ENCODE data around the gene DRC1. TPM values are rescaled to one million over a fixed set of nuclear protein-coding genes. Genes with fewer than 3 reads are reported as not detected.

DRC1 gene
- total RNA-seq, 2 donors from 2014 or later, result not detected

DNA sequence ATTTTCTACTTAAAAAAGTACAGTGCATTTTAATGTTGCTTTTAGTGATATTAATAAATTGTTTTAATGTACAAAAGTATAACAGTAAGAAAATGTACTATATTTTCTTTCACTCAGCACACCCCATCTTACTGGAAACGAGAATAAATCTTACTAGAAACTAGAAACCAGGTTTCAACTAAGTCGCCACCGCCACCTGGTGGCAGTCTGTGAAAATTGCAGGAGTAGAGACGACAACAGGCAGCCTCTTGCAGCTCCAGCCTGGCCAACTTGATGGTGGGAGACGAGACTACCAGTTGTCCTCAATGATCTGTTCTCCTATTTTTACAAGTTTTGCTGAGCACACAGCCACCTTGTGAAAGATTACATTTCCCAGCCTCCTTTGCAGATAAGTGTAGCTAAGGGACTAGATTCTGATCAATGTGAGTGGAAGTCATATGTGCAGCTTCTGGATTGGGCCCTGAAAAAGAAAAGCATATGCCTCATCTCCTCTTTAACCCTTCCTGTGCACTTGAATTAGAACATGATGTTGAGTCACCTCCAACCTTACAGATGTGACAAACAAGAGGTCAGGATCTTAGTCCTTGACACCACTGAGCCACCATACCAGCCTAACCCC, 67.5 kb downstream of the DRC1 start:
- peak; percentile 80 for TF ChIP-seq CTCF (IDR thresholded peaks at IDR 0.05)
- peak; percentile 76 for DNase-seq
- intact Hi-C loops (cut with DNase I), result no loop called here
- Histone ChIP-seq H3K4me3 (no peak overlapping the region), H3K9ac (ENCODE audit: low read depth in 2 of 2, low read length in 2 of 2) (no peak overlapping the region), H3K36me3 (no peaks in the 10 kb centered on the region), H3K27me3 (no peaks in the 10 kb centered on the region), H3K27ac (no peak overlapping the region), H3K4me1 (no peaks in the 10 kb centered on the region), H3K9me3 (no peaks in the 10 kb centered on the region)

DNA sequence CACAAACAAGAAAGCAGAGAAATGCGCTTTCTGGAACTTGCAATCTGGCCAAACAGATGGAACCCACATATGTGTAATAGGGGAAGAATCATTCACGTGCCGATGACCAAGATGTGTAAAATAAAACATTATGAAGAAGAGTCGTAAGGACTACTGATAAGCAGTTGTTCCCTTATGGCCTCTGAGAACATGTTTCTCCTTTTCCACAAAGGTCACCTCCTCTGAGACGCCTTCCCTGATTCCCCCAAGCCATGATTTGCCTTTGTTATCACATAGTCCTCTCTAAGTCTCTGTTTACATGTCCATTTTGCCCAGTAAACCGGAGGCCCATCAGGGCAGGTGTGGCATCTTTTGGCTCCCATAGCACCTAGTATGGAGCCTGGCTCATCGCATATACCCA, 68.2 kb downstream of the DRC1 start:
- TF ChIP-seq CTCF (IDR thresholded peaks at IDR 0.05), result no peak
- intact Hi-C loops (cut with DNase I), result no loop called here
- H3K36me3 ChIP-seq, result no peaks in the 10 kb centered on the region
- H3K9me3 ChIP-seq, result no peaks in the 10 kb centered on the region
- no peaks in the 10 kb centered on the region for H3K27me3 ChIP-seq
- no peak overlapping the region for H3K27ac ChIP-seq
- H3K4me1 ChIP-seq, result no peaks in the 10 kb centered on the region
- no peak overlapping the region for H3K4me3 ChIP-seq
- no peak overlapping the region for H3K9ac ChIP-seq (ENCODE audit: low read depth in 2 of 2, low read length in 2 of 2)
- no peak for DNase-seq

DNA sequence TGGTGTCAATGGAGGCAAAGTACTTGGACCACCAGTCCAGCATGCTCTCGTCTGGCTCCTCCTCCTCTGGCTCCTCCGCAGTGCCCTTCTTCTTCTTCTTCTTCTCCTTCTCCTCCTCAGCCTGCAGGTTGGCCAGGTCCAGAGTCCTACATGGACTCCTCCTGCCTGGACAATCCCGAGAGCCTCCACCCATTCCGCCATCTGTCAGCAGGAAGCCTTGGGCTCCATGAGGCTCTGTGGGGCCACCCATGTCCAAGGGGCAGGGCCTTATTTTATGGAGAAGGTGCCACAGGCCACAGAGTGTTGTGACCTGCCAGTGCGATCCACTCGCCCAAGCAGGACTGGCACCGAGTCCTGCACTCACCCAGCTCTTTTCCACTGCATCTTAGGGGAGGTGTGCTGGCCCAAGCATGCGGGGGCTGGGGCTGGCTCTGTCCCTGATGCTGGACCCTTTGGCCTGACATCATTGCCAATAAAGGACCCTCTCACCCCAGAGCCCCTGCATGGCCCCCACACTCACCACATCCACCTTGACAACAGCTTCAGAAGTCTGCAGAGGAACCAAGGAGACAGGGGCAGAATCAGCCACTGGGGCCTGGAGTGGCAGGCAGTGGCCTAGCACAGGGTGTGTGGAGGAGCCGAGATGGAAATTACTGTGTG, 69.0 kb downstream of the DRC1 start:
- Histone ChIP-seq H3K9me3 (no peaks in the 10 kb centered on the region), H3K4me3 (no peak overlapping the region), H3K4me1 (no peaks in the 10 kb centered on the region), H3K9ac (ENCODE audit: low read depth in 2 of 2, low read length in 2 of 2) (no peak overlapping the region), H3K27me3 (no peaks in the 10 kb centered on the region), H3K36me3 (no peaks in the 10 kb centered on the region), H3K27ac (no peak overlapping the region)
- no peak for TF ChIP-seq CTCF (IDR thresholded peaks at IDR 0.05)
- intact Hi-C loops (cut with DNase I), result no loop called here
- no peak for DNase-seq

DNA sequence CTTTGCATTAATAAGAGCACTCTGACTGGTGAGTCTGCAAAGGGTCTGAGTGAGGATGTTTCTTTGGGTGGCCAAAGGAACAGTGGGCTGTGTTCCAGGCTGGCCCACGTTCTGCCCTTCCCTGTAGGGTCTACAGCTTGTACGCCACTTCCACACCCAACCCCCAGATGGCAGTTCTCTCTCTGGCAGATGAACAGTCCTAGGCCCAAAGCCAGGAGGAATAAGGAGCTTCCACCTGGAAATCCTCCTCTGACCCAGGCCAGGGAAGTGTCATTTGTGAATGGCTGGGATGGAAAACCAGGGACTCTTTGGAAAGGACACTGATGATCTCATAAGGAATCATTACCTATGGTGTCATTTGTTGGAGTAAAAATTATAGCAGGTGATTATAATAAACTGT, 69.6 kb downstream of the DRC1 start:
- intact Hi-C loops (cut with DNase I), result no loop called here
- no peak for TF ChIP-seq CTCF (IDR thresholded peaks at IDR 0.05)
- no peaks in the 10 kb centered on the region for H3K9me3 ChIP-seq

GRCh38 chr2:26471766-26472706, 70.3 kb downstream of the DRC1 start:
- no peak for TF ChIP-seq CTCF (IDR thresholded peaks at IDR 0.05)
- no peaks in the 10 kb centered on the region for H3K36me3 ChIP-seq
- intact Hi-C loops (cut with DNase I), result no loop called here
- no peaks in the 10 kb centered on the region for H3K27me3 ChIP-seq
- H3K27ac ChIP-seq, result no peak overlapping the region
- no peaks in the 10 kb centered on the region for H3K4me1 ChIP-seq
- H3K9me3 ChIP-seq, result no peaks in the 10 kb centered on the region
- no peak for DNase-seq
- H3K4me3 ChIP-seq, result no peak overlapping the region
- no peak overlapping the region for H3K9ac ChIP-seq (ENCODE audit: low read depth in 2 of 2, low read length in 2 of 2)

More for the DNA sequence above, 69.6 kb downstream of the DRC1 start:
- H3K4me1 ChIP-seq, result no peaks in the 10 kb centered on the region
- DNase-seq, result no peak
- no peaks in the 10 kb centered on the region for H3K27me3 ChIP-seq
- H3K9ac ChIP-seq (ENCODE audit: low read depth in 2 of 2, low read length in 2 of 2), result no peak overlapping the region
- H3K27ac ChIP-seq, result no peak overlapping the region
- H3K36me3 ChIP-seq, result no peaks in the 10 kb centered on the region
- H3K4me3 ChIP-seq, result no peak overlapping the region

Measured in colonic mucosa (tissue), 4 donors.